ENCODE measurements around the gene NXPE2.

The NXPE2 gene

DNA sequence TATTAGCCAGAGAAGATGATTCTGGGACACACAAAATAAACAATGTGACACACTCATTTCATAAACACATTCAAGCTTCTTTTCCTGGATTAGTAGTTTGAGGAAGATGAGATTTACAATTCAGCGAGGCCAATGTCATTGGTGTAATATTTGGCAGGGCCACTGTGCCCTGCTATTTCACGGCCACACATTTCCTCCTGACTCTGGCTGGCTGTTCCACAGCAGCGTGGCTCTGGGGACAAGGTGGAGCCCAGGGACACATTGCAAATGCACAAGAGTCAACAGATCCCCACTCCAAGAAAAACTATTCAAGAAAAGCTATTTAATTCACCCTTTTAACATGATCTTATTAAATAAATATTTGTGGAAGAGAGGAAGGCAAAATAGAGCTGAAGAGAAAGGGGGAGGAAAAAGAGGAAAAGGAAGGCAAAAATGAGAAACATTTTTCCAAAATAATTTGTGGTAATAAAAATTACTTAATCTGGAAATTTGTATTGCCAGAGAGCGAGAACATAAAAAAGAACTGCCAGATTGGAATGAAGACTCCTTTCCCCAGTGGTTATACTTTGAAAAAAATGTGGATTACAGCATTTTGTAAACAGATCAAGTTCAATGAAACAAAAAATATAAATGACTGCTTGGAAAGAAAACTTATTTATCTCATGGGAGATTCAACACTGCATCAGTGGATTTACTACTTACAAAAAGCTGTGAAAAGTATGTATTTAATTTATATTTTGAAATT lies 27.1 kb downstream of the NXPE2 start:
- CTCF ChIA-PET = interaction anchor here (0.6 kb wide), 1 partner anchor 509 kb away, joined by 3 read pairs; no protein-coding TSS in a partner anchor
- Mint-ChIP-seq H3K4me3 (no peak overlapping the region), H3K36me3 (no peaks in the 10 kb centered on the region)

DNA sequence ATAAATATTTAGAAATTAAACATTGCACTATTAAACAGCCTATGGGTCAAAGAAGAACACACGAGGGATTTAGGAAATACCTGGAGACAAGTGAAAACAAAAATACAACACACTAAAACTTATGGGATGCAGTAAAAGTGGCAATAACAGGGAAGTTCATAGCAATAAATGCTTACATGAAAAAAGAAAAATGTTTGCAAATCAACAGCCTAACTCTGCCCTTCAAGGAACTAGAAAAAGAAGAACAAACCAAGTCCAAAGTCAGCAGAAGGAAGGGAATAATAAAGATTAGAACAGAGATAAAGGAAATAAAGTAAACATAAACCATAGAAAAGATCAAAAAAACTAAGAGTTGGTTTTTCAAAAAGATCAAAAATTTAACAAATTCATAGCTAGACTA lies 31.6 kb downstream of the NXPE2 start:
- no peaks in the 10 kb centered on the region for H3K9me3 Mint-ChIP-seq
- H3K36me3 Mint-ChIP-seq = no peaks in the 10 kb centered on the region
- no peaks in the 10 kb centered on the region for H3K4me1 Mint-ChIP-seq
- H3K27me3 Mint-ChIP-seq = no peaks in the 10 kb centered on the region
- DNase-seq = no peak
- CTCF ChIA-PET = no interaction called here
- H3K4me3 Mint-ChIP-seq = no peak overlapping the region
- H3K27ac Mint-ChIP-seq = no peak overlapping the region

More for the DNA sequence above, 27.1 kb downstream of the NXPE2 start:
- no peak overlapping the region for H3K27ac Mint-ChIP-seq
- no peaks in the 10 kb centered on the region for H3K4me1 Mint-ChIP-seq
- no peaks in the 10 kb centered on the region for H3K27me3 Mint-ChIP-seq
- no peaks in the 10 kb centered on the region for H3K9me3 Mint-ChIP-seq
- DNase-seq = no peak

DNA sequence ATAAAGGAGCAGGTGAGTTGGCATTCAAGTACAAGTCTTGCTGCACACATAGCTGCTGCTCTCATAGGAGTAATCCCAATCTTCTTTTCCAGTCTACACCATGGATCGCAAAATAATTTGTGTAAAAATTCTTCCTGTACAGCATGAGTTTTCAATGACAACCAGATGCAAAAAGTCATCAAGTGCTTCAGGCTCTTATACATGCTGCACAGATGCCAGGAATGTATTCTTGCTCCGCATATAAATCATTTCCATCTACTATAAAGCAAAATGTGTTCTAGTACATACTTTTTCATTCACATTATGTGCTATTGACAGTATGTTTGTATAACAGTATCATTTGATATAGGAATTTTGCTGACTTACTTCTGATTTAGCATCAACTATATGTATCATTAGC lies 35.4 kb downstream of the NXPE2 start:
- Mint-ChIP-seq H3K27me3 (no peaks in the 10 kb centered on the region), H3K4me1 (no peaks in the 10 kb centered on the region), H3K36me3 (no peaks in the 10 kb centered on the region), H3K27ac (no peak overlapping the region), H3K9me3 (no peaks in the 10 kb centered on the region), H3K4me3 (no peak overlapping the region)
- no peak for DNase-seq
- CTCF ChIA-PET = no interaction called here

DNA sequence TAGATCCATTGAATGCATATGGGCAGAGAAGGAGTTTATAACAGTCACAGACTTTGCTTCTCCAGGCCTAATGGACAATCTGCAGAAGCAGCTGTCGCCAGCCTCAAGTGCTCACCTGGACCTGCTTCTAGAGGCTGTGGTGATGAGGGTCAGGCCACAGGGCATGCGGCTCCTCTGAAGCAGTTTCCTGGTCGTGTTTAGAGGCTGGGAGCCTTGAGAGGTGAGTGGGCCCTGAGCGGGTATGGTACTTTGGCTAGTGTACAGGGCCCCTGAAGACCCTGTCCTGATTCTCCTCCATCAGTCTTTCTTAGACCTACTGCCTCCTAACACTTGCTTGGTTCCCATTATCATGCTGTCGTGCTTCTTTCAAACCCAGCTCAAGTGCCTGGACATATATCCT lies 41.2 kb downstream of the NXPE2 start:
- no peak overlapping the region for H3K27ac Mint-ChIP-seq
- no peaks in the 10 kb centered on the region for H3K36me3 Mint-ChIP-seq
- DNase-seq = no peak
- CTCF ChIA-PET = no interaction called here
- peaks cover 5% of the 10 kb centered on the region for H3K27me3 Mint-ChIP-seq
- no peak overlapping the region for H3K4me3 Mint-ChIP-seq
- no peaks in the 10 kb centered on the region for H3K9me3 Mint-ChIP-seq
- H3K4me1 Mint-ChIP-seq = no peaks in the 10 kb centered on the region

DNA sequence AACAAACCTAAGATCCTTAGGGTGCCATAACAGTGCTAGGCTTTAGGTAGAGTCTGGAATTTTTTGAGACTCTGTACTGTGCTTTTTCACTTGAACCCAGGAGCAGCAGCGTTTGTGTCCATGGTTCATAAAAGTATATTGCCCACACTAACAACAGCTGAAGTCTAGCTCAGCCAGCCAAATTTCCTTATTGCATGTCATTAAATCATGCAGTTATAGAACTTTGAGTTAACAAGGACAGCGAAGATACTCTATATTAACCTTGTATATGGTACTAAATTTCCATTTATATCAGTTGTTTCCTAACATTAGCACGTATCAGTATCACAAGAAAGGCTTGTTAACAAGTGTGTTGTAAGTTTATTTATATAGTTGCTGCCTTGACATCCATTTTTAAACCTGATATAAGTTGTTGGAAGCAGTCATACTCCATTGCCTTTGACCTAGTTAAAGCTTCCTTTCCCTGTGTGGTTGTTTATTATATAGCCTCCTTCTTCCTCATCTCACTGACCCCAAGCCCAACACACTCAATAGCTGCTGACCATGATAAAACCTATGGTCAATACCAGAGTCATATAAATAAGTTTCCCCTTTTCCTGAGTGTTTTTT lies 46.7 kb downstream of the NXPE2 start:
- CTCF ChIA-PET = no interaction called here
- Mint-ChIP-seq H3K27ac (no peak overlapping the region), H3K36me3 (no peaks in the 10 kb centered on the region), H3K4me3 (no peak overlapping the region), H3K4me1 (no peaks in the 10 kb centered on the region), H3K27me3 (no peaks in the 10 kb centered on the region), H3K9me3 (no peaks in the 10 kb centered on the region)
- DNase-seq = no peak

DNA sequence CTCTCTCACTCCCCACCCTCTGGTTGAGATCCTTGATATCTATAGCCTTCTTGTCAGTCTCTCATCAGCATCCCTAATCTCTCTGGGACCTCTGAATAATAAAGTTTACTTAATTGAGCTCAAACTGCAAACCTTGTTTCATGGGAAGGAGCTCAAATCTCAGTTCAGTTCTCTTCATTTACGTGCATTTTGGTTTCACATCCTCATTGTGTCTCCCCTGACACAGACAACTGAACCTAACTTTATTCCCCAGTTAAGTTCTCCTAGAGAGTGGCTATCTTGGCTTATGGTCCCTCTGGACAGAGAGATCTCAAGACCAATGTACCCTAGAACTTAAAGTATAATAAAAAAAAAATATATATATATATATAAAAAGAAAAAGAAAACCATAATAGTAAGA lies 47.3 kb downstream of the NXPE2 start:
- H3K4me1 Mint-ChIP-seq = no peaks in the 10 kb centered on the region
- no peaks in the 10 kb centered on the region for H3K36me3 Mint-ChIP-seq
- H3K4me3 Mint-ChIP-seq = no peak overlapping the region
- no peaks in the 10 kb centered on the region for H3K9me3 Mint-ChIP-seq
- CTCF ChIA-PET = no interaction called here
- no peaks in the 10 kb centered on the region for H3K27me3 Mint-ChIP-seq
- no peak for DNase-seq
- no peak overlapping the region for H3K27ac Mint-ChIP-seq

DNA sequence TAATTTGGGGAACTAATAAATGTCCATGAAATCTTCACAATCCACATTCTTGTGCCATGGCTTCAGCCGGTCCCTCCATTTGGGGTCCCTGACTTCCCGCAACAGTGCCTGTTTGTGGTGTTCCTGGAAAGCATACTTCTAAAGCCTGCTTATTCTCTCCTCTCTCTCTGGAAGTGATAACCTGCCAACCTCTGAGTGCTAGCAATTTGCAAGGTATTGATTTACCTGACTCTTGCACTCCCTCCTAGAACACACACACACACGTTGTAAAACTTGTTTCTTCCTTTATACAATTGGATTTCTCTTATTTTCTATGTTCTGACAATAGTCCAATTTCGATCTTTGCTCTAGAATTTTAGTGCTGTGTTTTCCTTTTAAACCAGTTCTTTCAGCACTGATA lies 58.5 kb downstream of the NXPE2 start:
- H3K27me3 Mint-ChIP-seq = no peaks in the 10 kb centered on the region
- H3K27ac Mint-ChIP-seq = no peak overlapping the region
- no peak for DNase-seq
- no peaks in the 10 kb centered on the region for H3K4me1 Mint-ChIP-seq
- peaks cover 3% of the 10 kb centered on the region for H3K9me3 Mint-ChIP-seq
- CTCF ChIA-PET = no interaction called here
- H3K4me3 Mint-ChIP-seq = no peak overlapping the region
- no peaks in the 10 kb centered on the region for H3K36me3 Mint-ChIP-seq

DNA sequence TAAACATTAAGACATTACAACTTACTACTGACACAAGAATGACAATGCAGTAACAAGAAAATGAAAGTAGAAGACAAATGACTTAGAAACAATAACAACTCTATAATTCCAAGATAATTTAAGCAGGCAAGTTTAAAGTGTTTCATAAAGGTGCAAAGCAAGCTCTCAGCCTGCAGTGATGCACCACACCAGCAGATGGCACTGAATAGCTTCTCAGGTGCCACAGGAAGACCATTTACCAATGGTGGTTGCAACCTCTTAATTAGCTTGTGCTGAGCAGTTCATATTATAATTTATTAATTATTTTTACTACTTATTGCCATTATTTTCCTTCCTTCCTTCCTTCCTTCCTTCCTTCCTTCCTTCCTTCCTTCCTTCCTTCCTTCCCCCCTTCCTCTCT lies 60.6 kb downstream of the NXPE2 start:
- Mint-ChIP-seq H3K27me3 (no peaks in the 10 kb centered on the region), H3K27ac (no peak overlapping the region), H3K4me3 (no peak overlapping the region), H3K36me3 (no peaks in the 10 kb centered on the region), H3K4me1 (no peaks in the 10 kb centered on the region), H3K9me3 (peaks cover 3% of the 10 kb centered on the region)
- peak; percentile 62 for DNase-seq
- CTCF ChIA-PET = interaction anchor here (0.6 to 1.4 kb wide), 6 partner anchors 14 to 488 kb away, joined by 3 read pairs; no protein-coding TSS in a partner anchor

DNA sequence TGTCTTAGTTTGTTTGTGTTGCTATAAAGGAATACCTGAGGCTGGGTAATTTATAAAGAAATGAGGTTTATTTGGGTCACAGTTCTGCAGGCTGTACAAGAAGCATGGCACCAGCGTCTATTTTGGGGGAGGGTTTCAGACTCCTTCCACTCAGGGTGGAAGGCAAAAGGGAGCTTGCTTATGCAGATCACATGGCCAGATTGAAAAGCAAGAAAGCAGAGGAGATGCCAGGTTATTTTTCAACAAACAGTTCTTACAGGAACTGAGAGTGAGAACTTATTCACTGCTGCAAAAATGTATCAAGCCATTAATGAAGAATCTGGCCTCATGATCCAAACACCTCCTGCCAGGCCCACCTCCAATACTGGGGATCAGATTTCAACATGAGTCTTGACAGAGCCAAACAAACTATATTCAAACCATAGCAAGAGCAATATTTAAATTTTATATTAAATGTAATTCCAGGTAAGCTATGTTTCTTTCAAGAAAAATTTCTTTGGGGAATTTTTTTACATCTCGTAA lies 66.9 kb downstream of the NXPE2 start:
- Mint-ChIP-seq H3K4me1 (no peaks in the 10 kb centered on the region), H3K9me3 (peaks cover 3% of the 10 kb centered on the region), H3K27me3 (peaks cover 4% of the 10 kb centered on the region), H3K4me3 (no peak overlapping the region), H3K27ac (no peak overlapping the region), H3K36me3 (no peaks in the 10 kb centered on the region)
- no peak for DNase-seq
- CTCF ChIA-PET = no interaction called here

DNA sequence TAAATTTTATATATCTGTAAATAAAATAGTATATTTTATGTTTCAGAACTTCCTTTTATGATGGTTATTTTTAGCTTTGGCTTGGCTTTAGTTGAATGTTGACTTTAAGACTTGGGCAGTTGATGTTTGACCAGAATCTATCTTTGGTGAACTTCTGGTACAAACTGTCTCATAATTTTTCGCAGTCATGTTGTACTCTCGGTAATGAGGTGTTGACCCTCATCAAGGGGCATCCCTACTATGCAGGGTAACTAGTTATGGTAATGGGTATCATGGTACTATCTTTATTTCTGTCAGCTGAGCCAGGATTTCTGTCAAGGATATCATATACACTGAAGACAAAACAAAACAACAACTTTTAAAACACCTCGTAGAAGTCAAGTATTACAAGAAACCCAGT lies 67.7 kb downstream of the NXPE2 start:
- Mint-ChIP-seq H3K27ac (no peak overlapping the region), H3K9me3 (peaks cover 3% of the 10 kb centered on the region), H3K4me3 (no peak overlapping the region), H3K27me3 (peaks cover 4% of the 10 kb centered on the region), H3K36me3 (no peaks in the 10 kb centered on the region), H3K4me1 (no peaks in the 10 kb centered on the region)
- CTCF ChIA-PET = no interaction called here
- DNase-seq = no peak
